K562 (cell line): Measurements from ENCODE around the gene HMBS. TPM values are rescaled to one million over a fixed set of nuclear protein-coding genes. Genes with fewer than 3 reads are reported as not detected.

Experiments used
- GATA2 ChIP-seq: sonication (generic); formaldehyde crosslinking; IDR thresholded peaks from 2 replicates; pipeline ENCODE4 v1.4.0; 2020; ENCODE audit warnings: mild to moderate bottlenecking, missing genetic modification reagents
- MGA ChIP-seq: fragments of 450-650 bp; IDR thresholded peaks from 2 replicates; pipeline ENCODE4 v1.6.1; 2016; ENCODE audit warnings: mild to moderate bottlenecking, moderate library complexity
- NFIC ChIP-seq: fragments of 450-650 bp; IDR thresholded peaks from 2 replicates; pipeline ENCODE4 v1.6.1; 2017; ENCODE audit warnings: mild to moderate bottlenecking, inconsistent platforms
- polyA plus RNA-seq, 8 experiments: library from polyadenylated mRNA; depleted of rRNA in 4 of 8; stranded (reverse) in 5 of 8; unstranded in 3 of 8; fragments of >200 nt; fragmentation: Nextera tagmentation in 2 of 8; fragmentation: Illumina TruSeq in 1 of 8; extraction: Ambion mirVana in 2 of 8; extraction: Trizol in 1 of 8; gene quantifications; 2 replicates each; pipeline versions ENCODE4 v1.2.1 to v1.2.3, GENCODE V29; 2011 to 2014; ENCODE audit warnings: inconsistent platforms in 1 of 8, missing spikeins in 1 of 8
- total RNA-seq, 7 experiments: library from RNA; depleted of rRNA in 6 of 7; stranded (reverse); fragments of >200 nt in 6 of 7; fragmentation: Illumina TruSeq in 2 of 7; extraction: Trizol in 2 of 7; gene quantifications; 2 replicates each; pipeline versions ENCODE4 v1.2.1 to v1.2.3, GENCODE V29; 2011 to 2021; ENCODE audit warnings: low replicate concordance in 1 of 7
- TF ChIP-seq, protein P1 (sequence below): fragments of 450-650 bp; formaldehyde crosslinking; IDR thresholded peaks from 2 replicates; pipeline ENCODE4 v1.4.0; 2020; ENCODE audit warnings: mild to moderate bottlenecking
- TF ChIP-seq, protein P2 (sequence below): fragments of 250-450 bp; sonication (Bioruptor Pico); IDR thresholded peaks from 2 replicates; pipeline ENCODE4 v1.5.0; 2021
- TF ChIP-seq, protein P3 (sequence below): fragments of 450-650 bp; IDR thresholded peaks from 2 replicates; pipeline ENCODE4 v1.6.1; 2016; ENCODE audit warnings: low read depth

The HMBS gene
- total and polyA plus RNA-seq, 9 of the 15 experiments (the other 6 are each of a cell fraction or from before 2014, with no cell fraction given) = 56.9 to 385 (median 286) TPM

DNA sequence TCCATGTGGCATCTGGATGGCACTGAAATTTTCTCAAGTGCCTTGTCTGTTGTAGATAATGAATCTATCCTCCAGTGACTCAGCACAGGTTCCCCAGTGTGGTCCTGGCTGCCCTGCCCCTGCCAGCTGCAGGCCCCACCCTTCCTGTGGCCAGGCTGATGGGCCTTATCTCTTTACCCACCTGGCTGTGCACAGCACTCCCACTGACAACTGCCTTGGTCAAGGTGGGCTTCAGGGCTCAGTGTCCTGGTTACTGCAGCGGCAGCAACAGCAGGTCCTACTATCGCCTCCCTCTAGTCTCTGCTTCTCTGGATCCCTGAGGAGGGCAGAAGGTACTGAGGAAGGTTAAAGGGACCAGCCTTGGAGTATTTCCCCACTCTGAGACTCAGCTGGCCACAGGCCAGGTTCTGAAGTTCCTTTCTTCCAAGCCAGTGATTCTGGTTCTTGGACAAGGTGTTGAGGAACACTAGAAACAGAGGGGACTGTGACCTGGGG lies 3.1 kb downstream of the HMBS start (continued):
- TF ChIP-seq MGA (no peak; the same call in 1 of the 2 replicates), NFIC (peak; percentile 97), GATA2 (CRISPR knock-in tag) (peak; percentile 97)
- TF ChIP-seq, protein P1, sequence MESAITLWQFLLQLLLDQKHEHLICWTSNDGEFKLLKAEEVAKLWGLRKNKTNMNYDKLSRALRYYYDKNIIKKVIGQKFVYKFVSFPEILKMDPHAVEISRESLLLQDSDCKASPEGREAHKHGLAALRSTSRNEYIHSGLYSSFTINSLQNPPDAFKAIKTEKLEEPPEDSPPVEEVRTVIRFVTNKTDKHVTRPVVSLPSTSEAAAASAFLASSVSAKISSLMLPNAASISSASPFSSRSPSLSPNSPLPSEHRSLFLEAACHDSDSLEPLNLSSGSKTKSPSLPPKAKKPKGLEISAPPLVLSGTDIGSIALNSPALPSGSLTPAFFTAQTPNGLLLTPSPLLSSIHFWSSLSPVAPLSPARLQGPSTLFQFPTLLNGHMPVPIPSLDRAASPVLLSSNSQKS (CRISPR knock-in tag) = no peak
- TF ChIP-seq, protein P2, sequence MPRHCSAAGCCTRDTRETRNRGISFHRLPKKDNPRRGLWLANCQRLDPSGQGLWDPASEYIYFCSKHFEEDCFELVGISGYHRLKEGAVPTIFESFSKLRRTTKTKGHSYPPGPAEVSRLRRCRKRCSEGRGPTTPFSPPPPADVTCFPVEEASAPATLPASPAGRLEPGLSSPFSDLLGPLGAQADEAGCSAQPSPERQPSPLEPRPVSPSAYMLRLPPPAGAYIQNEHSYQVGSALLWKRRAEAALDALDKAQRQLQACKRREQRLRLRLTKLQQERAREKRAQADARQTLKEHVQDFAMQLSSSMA (CRISPR knock-in tag) = 0 out of 2 replicates have a peak, but pooled peaks have one; percentile 52
- TF ChIP-seq, protein P3, sequence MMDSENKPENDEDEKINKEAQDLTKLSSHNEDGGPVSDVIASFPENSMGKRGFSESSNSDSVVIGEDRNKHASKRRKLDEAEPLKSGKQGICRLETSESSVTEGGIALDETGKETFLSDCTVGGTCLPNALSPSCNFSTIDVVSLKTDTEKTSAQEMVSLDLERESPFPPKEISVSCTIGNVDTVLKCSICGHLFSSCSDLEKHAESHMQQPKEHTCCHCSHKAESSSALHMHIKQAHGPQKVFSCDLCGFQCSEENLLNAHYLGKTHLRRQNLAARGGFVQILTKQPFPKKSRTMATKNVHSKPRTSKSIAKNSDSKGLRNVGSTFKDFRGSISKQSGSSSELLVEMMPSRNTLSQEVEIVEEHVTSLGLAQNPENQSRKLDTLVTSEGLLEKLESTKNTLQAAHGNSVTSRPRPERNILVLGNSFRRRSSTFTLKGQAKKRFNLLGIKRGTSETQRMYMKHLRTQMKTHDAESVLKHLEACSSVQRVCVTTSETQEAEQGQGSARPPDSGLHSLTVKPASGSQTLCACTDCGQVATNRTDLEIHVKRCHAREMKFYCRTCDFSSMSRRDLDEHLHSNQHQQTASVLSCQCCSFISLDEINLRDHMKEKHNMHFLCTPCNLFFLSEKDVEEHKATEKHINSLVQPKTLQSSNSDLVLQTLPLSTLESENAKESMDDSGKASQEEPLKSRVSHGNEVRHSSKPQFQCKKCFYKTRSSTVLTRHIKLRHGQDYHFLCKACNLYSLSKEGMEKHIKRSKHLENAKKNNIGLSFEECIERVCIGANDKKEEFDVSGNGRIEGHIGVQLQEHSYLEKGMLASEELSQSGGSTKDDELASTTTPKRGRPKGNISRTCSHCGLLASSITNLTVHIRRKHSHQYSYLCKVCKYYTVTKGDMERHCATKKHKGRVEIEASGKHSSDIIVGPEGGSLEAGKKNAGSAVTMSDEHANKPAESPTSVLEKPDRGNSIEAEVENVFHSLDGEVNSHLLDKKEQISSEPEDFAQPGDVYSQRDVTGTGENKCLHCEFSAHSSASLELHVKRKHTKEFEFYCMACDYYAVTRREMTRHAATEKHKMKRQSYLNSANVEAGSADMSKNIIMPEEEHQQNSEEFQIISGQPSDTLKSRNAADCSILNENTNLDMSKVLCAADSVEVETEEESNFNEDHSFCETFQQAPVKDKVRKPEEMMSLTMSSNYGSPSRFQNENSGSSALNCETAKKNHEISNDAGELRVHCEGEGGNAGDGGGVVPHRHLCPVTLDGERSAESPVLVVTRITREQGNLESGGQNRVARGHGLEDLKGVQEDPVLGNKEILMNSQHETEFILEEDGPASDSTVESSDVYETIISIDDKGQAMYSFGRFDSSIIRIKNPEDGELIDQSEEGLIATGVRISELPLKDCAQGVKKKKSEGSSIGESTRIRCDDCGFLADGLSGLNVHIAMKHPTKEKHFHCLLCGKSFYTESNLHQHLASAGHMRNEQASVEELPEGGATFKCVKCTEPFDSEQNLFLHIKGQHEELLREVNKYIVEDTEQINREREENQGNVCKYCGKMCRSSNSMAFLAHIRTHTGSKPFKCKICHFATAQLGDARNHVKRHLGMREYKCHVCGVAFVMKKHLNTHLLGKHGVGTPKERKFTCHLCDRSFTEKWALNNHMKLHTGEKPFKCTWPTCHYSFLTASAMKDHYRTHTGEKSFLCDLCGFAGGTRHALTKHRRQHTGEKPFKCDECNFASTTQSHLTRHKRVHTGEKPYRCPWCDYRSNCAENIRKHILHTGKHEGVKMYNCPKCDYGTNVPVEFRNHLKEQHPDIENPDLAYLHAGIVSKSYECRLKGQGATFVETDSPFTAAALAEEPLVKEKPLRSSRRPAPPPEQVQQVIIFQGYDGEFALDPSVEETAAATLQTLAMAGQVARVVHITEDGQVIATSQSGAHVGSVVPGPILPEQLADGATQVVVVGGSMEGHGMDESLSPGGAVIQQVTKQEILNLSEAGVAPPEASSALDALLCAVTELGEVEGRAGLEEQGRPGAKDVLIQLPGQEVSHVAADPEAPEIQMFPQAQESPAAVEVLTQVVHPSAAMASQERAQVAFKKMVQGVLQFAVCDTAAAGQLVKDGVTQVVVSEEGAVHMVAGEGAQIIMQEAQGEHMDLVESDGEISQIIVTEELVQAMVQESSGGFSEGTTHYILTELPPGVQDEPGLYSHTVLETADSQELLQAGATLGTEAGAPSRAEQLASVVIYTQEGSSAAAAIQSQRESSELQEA = no peak
